ENCODE results near the gene SPRY4.

SPRY4 gene

DNA sequence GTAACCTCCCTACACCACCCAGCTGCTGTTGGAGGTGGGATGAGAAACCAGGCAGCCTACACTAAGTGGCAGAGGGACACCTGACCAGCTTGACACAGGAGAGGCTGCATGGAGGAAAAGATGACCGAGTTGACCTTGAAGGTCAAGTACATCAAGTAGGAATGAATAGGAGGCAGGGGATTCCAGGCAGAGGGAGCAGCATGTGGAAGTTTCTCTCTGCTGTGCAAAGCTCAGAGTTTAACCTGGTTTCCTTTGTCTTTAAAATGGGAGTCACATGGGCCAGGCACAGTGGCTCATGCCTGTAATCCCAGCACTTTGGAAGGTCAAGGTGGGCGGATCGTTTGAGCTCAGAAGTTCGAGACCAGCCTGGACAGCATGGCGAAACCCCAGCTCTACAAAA, 32.6 kb downstream of the SPRY4 start:
- CTCF ChIA-PET: no interaction called here
- TF ChIP-seq, protein P1, sequence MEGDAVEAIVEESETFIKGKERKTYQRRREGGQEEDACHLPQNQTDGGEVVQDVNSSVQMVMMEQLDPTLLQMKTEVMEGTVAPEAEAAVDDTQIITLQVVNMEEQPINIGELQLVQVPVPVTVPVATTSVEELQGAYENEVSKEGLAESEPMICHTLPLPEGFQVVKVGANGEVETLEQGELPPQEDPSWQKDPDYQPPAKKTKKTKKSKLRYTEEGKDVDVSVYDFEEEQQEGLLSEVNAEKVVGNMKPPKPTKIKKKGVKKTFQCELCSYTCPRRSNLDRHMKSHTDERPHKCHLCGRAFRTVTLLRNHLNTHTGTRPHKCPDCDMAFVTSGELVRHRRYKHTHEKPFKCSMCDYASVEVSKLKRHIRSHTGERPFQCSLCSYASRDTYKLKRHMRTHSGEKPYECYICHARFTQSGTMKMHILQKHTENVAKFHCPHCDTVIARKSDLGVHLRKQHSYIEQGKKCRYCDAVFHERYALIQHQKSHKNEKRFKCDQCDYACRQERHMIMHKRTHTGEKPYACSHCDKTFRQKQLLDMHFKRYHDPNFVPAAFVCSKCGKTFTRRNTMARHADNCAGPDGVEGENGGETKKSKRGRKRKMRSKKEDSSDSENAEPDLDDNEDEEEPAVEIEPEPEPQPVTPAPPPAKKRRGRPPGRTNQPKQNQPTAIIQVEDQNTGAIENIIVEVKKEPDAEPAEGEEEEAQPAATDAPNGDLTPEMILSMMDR (IDR thresholded peaks at IDR 0.05; ENCODE audit: insufficient read depth, low read length, missing control alignments): no peak
- H3K4me3 ChIP-seq (ENCODE audit: low read depth, low read length): no peak overlapping the region
- no peak for DNase-seq (ENCODE audit: low read depth, low spot score)
- POLR2A ChIA-PET: no interaction called here

DNA sequence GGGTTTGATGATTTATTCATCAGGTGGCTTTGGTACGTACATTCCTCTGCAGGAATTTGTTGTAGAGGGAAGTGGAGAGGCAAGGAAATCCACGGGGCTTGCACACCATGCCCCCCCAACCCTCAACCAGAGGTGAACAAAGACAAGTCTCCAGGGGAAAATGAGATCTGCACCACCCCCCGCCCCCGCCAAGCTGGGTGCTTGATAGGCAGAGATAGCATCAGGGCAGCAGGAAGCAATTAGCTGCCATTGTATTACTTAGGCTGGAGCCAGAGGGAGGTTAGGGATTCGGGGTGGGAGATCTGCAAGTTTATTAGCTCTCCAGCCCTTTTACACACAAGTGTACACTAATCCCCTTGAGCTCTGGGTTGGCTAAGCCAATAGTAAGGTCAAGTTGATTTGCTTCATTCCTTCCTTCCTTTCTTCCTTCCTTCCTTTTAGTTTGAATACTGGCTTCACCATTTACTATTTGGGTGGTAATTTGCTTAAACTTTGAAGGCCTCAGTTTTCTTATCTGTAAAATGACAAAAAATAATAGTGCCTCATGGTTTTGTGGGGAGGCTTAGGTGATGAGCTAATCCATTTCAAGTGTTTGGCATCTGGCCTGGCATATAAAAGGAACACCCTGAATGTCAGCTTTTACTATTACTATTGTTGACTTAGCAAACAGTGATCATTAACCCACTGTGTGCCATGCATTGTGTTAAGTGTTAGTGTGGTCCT, 34.1 kb downstream of the SPRY4 start:
- ChIA-PET CTCF (interaction anchor here (1.8 kb wide), 1 partner anchor 258 kb away, joined by 6 read pairs; no protein-coding TSS in a partner anchor), POLR2A (no interaction called here)
- H3K4me3 ChIP-seq (ENCODE audit: low read depth, low read length): no peak overlapping the region
- TF ChIP-seq, protein P1 (IDR thresholded peaks at IDR 0.05; ENCODE audit: insufficient read depth, low read length, missing control alignments): no peak
- DNase-seq (ENCODE audit: low read depth, low spot score): no peak

DNA sequence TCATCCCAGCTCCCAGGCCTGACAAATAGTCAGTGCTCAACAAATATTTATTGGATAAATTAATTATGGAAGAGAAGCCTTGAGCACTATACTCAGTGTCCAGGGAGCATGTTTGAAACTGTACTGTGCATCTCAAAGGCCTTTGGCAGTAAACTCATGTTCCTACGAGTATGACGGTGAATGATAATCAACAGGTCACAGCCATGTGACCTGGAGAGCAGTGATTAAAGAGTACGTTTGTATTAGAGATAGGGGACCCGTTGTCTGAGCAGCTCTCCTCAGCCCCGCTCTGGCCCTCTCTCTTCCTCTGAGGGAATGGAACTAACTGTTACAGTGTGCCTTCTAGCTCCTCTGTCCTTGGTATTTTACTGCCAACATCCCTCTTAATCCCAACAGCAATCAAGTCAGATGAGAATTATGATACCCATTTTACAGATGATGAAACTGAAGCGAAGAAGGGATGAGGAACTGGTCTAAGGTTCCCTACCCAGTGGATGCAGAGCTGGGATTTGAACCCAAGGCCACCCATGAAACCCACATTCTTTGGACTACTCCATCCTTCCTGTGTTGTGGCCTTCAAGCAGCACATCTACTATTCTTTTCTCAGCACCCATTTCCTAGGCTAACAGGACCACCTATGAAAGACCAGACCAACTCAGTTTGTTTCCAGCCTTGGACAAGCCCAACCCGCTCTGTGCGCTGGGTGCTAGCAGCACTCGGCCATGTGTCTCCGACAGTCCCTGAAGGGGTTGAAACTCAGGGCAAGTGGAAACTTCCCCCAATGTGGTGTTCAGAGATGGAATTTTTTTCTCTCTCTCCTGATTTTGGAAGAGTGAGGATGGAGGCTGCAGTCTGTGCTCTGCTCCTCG, 34.9 kb downstream of the SPRY4 start:
- TF ChIP-seq, protein P1 (IDR thresholded peaks at IDR 0.05; ENCODE audit: insufficient read depth, low read length, missing control alignments): no peak
- H3K4me3 ChIP-seq (ENCODE audit: low read depth, low read length): no peak overlapping the region
- no peak for DNase-seq (ENCODE audit: low read depth, low spot score)
- POLR2A ChIA-PET: no interaction called here
- CTCF ChIA-PET: interaction anchor here (1.5 to 1.8 kb wide), 2 partner anchors 257 to 259 kb away, joined by 3 to 6 read pairs; no protein-coding TSS in a partner anchor

DNA sequence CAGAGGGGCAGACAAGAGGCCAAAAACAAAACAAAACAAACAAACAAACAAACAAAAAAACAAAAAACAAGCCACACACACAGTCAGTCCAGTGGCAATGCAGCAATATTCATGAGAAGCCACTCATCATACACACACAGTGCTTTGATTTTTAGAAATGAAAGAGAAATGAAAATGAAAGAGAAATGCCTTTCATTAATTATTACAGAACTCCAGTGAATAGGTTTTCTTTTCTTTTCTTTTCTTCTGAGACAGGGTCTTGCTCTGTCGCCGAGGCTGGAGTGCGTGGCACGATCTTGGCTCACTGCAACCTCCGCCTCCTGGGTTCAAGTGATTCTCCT, 36.9 kb downstream of the SPRY4 start:
- H3K4me3 ChIP-seq (ENCODE audit: low read depth, low read length): no peak overlapping the region
- no peak for DNase-seq (ENCODE audit: low read depth, low spot score)
- ChIA-PET POLR2A (no interaction called here), CTCF (no interaction called here)
- TF ChIP-seq, protein P1 (IDR thresholded peaks at IDR 0.05; ENCODE audit: insufficient read depth, low read length, missing control alignments): no peak

DNA sequence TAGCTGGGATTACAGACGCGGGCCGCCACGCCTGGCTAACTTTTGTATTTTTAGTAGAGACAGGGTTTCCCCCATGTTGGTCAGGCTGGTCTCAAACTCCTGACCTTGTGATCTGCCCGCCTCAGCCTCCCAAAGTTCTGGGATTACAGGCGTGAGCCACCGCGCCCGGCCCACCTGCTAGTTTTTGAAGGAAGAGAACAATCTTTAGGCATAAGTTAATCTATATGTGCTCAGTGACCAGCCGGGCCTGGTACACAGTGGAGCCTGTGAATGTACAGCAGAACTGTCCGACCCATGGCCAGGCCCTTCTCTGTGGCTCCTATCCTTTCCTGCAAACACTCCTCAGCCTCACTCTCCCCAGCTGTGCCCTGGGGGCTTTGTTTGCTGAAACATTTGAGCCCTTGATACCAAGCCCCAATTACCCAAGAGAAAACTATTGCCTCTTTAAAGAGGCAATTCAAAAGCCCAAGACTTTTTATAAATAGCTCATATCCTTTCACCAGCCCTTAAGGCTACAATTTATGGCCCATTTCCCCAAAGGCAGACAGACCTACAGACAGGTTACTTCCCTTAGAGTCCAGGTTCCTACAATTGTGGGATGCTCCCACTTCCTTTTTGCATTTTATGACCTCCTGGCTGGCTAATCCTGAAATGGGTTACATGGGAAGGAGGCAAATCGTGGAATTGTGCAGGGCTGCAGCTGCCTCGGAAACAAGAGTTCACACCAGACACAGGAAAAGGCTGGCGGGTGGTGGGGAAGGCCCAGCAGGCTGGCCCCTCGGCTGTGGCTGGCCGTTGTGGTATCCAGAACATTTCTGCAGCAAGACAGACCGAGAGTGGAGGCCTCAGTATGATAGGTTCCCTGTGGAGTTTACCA, 37.5 kb downstream of the SPRY4 start:
- DNase-seq (ENCODE audit: low read depth, low spot score): no peak
- TF ChIP-seq, protein P1 (IDR thresholded peaks at IDR 0.05; ENCODE audit: insufficient read depth, low read length, missing control alignments): no peak
- ChIA-PET CTCF (no interaction called here), POLR2A (no interaction called here)
- H3K4me3 ChIP-seq (ENCODE audit: low read depth, low read length): no peak overlapping the region

All from AG04449 (cell line).